Glomerular endothelial cell (primary cell): ENCODE data around the gene VGLL2. TPM values are rescaled to one million over a fixed set of nuclear protein-coding genes. Genes with fewer than 3 reads are reported as not detected.

Experiments
- DNase-seq: peaks from one replicate; pipeline ENCODE4 v3.0.0-alpha.2; 2011; ENCODE audit warnings: low read depth, low spot score; ENCODE audit errors: extremely low read depth
- total RNA-seq: library from RNA; depleted of rRNA; stranded (reverse); fragments of >200 nt; gene quantifications from 2 replicates; pipeline ENCODE4 v1.2.3, GENCODE V29; 2015

Gene VGLL2
- total RNA-seq, 1 donor from 2014 or later, result not detected

DNA sequence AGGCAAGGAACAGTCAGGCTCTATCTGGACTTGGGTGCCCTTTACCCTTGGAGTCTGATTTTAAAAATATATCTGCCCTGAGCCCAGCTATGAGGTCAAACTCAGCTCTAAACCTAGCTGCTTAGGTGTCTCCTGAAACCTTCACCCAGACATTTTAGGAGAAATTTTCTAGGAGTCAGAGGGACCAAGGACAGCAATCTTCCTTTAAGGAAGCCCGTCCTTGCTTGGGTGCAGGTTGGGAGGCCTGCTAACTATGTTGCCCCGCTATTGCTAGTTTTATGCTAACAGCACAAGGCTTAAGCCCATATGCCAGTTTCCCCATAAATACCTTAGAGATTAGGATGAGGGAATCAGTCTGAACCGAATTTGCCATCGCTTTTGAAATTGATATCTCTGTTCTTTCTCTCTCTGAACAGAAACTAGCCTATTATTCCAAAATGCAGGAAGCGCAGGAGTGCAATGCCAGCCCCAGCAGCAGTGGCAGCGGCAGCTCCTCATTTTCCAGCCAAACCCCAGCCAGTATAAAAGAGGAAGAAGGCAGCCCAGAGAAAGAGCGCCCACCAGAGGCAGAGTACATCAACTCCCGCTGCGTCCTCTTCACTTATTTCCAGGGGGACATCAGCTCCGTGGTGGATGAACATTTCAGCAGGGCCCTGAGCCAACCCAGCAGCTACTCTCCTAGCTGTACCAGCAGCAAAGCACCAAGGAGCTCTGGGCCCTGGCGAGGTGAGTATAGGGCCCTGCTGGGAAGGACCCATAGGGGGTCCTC lies 2.6 kb downstream of the VGLL2 start:
- DNase-seq, result no peak

DNA sequence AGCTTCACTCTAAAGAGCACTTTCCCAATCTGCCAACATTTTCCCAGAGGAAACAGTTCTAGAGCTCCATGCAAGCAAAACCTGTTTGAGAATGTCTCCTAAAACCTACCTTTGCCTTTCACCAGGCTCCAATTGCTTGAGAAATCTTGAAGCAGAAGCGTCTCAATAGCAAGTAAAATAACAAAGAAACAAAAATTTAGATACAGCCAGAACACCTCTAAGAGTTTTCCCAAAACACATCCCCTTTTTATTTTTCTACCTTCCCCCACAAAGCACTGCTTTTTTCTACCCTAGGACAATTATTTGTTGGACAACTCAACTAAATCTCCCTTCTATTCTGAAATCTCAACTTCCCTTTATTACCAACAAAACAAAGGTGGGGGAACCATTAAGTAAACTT lies 3.6 kb downstream of the VGLL2 start:
- DNase-seq, result no peak

DNA sequence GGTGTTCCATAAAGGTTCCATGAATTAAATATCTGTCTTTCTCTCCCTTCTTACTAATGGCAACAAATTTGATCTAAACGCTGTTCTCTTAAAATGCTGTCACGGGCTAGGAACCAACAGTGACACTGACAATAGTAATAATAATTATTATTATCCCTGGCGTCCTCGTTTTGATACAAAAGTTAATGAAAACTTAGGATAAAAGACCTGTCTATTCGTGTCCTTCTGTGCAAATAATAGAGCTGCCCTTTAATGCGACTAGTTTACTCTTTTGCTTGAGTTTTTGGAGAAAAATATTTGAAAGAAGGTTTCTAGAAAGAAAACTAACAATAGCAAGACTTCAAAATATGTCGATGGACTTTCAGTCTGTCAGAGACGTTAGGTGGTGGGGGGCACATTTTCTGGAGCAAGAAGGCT lies 4.3 kb downstream of the VGLL2 start:
- DNase-seq, result no peak

DNA sequence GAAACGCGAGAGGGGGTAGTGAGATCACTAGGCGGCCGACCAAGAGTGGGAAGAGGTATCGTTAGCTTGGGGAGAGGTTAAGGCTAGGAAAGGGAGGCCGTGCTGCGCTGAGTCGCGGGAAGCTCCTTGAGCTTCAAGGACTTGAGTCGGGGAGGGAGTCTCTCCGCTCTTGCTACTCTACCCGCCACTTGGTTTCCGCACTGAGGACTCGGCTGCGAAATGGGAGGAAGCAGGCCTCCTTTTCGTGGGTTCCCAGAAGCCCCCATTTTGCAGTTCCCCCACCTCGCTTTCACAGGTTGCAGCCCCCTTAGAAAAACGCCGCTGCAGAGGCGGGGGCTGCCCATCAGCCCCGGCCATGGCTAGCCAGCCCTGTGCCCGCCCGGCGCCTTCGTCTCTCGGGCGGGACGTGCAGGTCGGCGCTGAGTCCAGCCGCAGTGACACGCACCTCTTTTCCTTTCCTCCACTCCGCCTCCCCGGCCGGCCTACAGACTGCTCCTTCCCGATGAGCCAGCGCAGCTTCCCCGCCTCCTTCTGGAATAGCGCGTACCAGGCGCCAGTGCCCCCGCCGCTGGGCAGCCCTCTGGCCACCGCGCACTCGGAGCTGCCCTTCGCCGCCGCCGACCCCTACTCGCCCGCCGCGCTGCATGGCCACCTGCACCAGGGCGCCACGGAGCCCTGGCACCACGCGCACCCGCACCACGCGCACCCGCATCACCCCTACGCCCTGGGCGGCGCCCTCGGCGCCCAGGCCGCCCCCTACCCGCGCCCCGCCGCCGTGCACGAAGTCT lies 4.9 kb downstream of the VGLL2 start:
- DNase-seq, result no peak

DNA sequence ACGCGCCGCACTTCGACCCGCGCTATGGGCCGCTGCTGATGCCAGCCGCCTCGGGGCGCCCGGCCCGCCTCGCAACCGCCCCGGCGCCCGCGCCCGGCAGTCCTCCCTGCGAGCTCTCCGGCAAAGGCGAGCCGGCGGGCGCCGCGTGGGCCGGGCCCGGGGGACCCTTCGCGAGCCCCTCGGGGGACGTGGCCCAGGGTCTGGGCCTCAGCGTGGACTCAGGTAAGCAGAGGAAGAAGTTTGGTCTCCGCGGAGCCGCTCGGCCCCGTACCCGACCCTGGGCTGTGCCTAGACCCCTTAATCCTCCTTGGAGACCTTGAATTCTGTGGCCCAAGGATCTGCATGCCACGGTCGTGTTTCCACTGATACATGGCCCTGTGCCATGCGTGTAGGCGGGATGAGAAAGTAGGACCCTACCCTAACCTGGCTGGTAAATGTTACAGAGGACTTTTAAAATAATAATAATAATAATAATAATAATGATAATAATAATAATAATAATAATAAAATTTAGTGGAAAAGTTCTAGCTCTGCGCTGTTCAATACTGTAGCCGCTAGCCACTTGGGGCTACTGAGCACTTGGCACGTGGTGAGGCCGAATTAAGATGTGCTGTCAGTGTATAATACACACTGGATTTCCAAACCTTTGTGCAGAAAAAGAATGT lies 5.6 kb downstream of the VGLL2 start:
- no peak for DNase-seq

DNA sequence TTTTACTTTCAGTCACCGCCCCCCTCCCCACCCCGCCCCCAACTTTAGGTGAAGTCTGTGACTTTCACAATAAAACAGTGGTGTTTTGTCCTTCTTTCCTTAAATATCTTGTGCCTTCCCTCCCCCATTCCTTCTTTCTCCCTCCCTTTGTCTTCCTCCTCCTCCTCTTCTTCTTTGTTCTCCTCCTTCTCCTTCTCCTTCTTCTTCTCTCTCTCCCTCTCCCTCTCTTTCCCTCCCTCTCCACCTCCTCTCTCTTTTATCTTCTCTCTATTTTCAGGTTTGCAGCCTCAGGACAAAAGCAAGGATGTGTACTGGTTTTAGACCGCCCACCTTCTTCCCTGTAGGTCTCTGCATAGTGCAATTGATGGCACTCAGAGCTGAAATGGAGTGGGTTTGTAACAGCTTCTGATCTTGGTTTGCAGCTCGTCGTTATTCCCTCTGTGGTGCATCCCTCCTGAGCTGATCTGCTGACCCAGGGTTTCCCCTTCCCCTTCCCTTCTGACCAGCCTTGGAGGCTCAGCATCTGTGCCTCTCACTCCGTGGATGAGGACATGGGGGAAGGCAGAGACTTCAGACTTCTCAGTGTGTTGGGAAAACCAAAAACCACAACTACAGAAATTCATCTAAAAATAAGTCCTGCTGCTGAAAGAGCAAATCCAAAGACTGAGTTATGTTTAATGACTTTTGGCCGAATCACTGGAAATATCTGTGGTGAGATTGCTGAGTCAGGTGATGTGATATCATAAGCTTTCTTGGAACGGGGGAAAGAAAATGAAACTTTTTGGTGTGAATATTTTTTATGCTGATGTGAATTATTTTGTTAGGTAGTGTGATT lies 6.9 kb downstream of the VGLL2 start:
- DNase-seq, result no peak

DNA sequence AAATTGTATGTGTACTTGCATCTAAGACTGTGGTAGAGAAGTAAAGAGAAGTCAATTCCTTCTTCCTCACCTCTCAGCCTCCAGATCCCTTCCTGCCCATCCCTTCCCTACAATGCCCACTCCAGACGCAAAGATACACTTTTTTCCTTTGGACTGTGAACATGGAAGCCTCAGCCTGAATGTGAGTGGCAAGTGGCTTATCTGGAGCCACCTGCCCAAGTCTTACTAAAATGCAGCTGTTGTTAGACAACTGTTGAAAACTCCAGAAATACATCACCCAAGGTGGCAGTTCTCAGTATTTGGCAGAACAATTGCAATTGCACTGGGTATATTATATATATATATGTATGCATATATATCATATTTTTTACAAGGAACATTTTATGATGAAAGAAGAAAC lies 7.5 kb downstream of the VGLL2 start:
- no peak for DNase-seq

DNA sequence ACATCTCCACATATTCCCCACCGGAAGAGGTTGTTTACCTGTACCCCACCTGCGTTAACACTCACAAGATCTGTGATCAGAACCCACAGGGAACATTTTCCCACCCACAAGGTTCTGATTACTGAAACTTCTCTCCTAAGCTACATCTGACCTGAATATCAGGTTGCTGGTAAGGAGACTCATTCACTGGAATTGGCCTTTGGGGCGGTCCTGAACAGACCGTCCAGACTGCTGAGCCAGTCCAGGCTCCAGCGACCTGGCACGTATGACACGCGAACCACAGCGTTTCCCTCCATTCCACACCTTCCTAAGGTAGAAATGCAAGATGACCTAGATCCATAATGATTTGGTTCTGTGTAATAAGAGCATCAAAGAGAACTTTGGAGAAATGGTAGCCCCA lies 9.8 kb downstream of the VGLL2 start:
- no peak for DNase-seq

DNA sequence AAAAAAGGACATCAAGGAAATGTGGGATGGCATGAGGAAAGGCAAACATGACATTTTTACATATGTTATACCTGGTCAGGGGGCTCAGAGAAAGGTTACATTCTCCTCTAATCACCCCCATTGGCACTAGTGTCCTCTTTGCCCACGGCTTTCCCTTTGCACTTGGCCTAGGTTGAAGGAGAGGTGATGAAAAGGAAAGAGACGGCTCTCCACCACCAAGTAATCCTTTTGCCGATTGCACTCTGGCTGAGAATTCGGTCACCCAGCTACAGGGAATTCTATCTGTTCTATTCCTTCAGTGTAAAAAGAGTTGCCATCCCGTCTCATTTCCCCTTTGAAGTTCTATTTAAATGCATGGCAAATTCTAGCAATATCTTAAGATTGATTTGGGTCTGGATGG lies 10.4 kb downstream of the VGLL2 start:
- DNase-seq, result no peak

DNA sequence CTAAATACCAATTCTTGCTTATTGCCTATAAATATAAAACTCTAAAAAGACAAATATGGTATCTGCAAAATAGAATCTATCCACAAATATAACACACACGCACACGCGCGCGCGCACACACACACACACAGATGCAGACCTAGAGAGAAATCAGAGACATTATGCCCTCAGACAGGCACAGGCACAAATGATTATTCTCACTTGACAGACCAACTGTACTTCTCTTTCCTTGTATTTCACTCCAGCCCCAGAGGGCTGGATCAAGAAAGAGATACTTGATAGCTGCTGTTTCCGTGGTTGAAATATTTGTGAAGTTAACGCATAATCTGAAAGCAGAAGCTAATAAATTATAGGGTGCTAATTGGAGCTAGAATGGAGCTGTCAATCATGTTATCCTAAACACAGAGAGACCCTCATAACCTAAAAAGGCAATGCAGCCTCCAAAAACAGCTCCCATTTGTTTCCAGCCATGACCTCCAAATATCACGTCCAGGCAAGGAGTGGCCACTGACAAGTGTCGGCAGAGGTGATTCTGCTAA lies 11.5 kb downstream of the VGLL2 start:
- DNase-seq, result no peak

DNA sequence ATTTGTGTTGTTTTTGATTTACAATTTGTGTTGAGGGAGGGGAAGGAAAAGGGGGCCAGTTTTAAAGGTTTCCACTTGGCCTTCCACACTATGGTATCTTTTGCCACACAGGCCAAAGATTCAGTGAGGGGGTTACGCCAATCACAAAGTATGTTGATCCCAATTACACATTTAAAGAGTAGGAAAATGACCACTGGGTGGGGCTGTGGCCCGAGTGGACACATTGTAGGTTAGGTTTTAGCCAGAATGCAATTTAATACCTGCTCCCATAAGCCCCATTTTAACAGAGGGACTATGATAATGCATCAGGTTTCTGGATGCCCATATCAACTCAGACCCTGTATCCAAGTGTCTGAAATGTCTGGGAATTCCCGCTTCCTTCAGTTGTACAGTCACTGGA lies 15.6 kb downstream of the VGLL2 start:
- no peak for DNase-seq

DNA sequence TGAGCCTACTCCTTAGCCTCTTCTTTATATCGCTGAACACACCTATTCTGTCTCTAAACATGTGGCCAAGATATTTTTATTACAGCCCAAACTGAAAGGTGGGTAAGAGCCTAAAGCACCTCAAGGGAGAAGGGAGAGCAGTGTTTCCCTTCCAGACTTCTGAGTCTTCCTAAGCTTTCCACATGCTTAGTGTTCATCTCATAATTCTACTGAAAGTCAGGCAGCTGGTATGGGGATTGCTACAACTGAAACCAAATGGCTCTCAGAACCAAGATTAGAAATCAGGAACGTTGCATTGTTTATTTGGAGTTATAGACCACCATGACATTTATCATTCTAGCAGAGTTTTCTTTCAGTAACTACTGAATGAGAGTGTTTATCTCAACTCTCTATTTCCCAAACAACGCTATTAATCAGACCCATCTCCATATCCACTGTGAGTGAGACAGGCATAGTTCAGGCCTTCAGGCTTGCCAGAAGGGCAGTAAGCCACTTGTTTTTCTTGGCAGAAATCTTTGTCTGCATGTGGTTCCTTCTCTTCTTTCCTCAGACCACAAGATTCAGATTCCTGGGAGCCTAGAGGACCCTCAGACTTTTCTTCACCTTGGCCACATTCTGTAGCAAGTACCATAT lies 22.8 kb downstream of the VGLL2 start:
- no peak for DNase-seq

DNA sequence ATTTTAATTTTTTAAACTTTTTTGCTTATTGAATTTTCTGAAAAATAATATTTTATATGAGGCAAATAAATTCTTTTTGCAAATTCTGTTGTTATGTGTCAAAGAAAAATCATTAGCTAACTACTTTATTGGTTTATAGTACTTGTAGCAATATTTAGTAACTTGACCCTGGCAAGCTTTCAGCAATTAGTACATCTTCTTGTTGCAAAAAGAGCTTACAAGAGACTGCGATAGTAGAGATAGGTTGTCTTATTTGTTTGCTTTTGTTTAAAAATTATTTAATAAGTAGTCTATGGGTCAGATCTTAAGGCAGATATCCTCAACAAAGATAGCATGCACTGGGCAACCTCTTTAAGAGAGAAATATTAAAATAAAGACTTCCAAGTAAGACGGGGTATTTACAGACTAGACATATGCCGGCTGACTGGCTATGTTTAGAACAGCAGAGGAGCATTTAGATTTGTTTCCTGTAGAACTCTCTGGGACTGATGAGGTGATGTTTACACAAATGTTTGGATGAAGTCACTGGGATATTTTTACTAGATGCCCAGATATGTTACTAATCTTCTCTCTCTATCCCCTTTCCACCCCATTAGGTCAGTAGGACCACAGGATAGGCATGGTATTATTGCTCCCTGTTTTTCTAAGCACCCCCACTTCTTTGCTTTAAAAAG lies 25.0 kb downstream of the VGLL2 start:
- no peak for DNase-seq

DNA sequence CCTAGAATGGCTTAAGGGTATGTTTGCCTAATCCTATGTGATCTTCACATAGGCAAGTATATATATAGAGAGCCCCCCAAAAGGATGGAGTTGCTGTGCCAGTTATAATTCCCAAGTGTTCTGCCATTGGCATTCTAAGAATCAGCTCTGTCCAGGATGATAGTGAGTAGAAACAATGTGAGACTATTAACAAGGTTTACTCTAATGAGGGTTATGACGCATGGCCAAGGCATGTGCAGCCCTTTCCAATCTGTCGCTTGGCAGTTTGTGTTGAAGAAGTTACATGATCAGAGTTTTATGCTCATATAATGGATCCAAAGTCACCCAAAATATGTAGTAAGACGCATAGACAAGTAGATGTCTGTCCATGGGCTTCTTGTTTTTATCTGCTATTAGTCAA lies 33.6 kb downstream of the VGLL2 start:
- DNase-seq, result no peak

DNA sequence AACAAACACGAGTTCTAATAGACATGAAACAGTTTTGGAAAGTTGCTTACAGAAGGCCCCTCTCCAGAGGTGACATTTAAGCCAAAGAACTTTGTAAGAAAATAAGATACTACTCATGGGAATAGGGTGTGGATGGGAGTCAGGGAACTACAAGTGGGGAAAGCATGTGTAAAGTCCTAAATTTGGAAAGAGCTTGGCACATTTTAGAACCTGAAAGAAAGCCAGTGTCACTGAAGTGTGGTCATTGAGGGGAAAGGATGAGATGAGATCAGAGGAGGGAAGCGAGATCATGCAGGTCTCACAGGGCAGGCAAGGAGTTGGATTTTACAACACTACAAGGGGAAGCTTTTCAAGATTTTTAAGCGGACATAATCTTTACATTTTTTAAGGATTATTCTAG lies 38.0 kb downstream of the VGLL2 start:
- no peak for DNase-seq

DNA sequence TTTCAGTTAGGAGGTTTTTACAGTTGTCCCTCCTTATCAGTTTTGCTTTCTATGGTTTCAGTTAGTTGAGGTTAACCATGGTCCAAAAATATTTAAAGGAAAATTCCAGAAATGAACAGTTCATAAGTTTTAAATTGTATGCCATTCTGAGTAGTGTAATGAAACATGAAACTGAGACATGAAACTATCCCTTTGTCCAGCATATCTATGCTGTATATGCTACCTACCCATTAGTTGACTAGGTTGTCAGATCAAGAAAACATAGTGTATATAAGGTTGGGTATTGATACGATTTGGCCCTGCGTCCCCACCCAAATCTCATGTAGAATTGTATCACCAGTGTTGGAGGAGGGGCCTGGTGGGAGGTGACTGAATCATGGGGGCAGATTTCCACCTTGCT lies 39.1 kb downstream of the VGLL2 start:
- no peak for DNase-seq

DNA sequence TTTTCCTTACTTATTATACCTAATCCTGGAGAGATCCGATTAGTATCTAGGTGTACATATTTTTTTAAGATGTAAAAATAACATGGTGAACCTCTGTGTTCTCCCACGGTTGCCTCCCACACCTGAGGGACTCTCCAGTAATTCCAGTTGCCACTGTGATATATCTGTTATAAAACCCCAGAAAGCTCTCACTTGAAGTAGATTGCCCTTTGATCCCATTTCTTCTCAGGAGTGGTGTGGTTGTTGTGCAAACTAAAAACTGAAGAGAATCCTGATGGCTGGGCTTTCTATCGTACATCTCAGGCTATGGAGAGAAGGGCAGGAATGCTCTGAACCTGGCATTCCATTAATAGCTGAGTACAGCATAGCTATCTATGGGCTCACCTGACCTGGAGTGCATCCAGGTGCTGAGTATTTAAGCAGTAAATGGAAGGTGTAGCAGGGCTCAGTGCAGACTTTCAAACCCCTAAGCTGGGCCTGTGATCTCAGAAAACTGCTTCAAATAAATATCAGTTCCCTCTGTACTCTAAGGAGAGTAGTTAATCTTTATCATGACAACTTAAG lies 41.0 kb downstream of the VGLL2 start:
- DNase-seq, result no peak

DNA sequence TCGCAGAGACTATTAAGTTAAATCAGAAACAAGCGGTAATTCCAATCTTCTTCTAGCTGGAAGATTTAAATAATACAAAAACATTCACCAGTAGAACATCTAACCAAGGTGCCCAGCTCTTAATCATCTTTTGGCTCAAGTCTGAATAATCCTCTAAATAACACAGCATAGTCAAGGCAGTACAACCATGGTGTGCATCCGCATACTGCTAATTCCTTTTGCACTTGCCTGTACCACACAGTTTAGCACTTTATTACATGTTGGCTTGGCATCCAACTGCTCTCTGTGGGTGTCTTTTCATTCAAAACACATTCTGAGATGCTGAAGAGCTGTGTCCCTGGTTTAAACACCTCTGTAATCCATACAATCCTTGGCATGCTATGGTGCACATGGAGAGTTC lies 42.3 kb downstream of the VGLL2 start:
- DNase-seq, result no peak

DNA sequence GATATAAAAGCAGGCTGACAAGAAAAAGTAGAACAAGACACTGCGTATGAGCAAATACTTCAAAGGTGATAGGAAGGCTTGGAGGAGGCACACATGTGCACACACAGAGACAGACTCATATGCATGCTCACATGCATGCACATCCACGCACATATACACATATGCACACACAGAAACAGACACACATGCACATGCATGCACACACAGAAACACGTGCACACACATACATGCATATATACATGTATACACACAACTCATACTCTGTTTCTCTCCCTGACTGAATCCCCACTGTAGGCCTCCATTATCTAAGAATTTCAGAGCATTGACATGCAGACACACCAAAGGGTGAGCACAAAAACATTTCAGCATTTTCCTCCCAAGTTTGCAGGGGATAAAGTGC lies 43.7 kb downstream of the VGLL2 start:
- no peak for DNase-seq
